Stimulated activated CD4-positive, alpha-beta T cell treated with anti-CD3 and anti-CD28 coated beads, Interleukin-1b, Interleukin-23, amount 100 ng/mL, for 1 hour (primary cell): ENCODE measurements around the gene CHIA.

ENCODE experiments used
- DNase-seq, 2 donors: peaks; one replicate each; pipeline ENCODE4 v3.0.0-alpha.2; 2020; ENCODE audit warnings: low read depth in 2 of 2

Gene CHIA

DNA sequence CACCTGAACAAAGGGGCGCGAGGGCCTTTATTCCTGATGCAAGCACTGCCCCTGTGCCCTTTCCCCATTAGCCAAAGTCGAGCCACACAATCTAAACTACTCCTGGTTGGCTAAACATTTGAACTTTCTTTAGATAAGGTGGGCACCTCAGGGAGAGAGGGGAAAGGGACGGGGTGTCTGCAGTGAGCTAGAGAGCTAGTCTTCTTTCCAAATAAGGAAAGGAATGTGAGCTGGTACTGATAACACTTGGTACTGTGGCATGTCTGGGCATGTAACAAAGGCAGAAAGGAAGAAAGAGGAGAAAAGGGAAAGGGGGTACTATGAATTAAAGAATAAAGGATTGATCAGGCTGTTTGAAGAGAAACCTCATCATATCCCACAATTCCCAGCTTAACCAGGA is 74.0 kb downstream of the CHIA start:
- DNase-seq = no peak

GRCh38 chr1:111366256-111366655 is 75.6 kb downstream of the CHIA start:
- no peak for DNase-seq

- no peak for DNase-seq
Measured at GRCh38 chr1:111369177-111369576, 78.5 kb downstream of the CHIA start.

- DNase-seq = no peak
Measured at GRCh38 chr1:111369645-111370044, 79.0 kb downstream of the CHIA start.
